NCI-H2196 (cell line): ENCODE data around the gene IPO13.

ENCODE experiments used
- DNase-seq: peaks from one replicate; lab custom pipeline; 2025; ENCODE audit not compliant: unreplicated experiment; lab: John Stamatoyannopoulos, UW

The IPO13 gene

GRCh38 chr1:43946236-43947060 is at the start of gene IPO13:
Gene IPO13, plus strand, starts transcription at chr1:43946950. Its CDS starts 651 bp downstream, at chr1:43947601.
- peak; percentile 96 for DNase-seq

- no peak for DNase-seq
Observed at GRCh38 chr1:43898981-43899380, 47.8 kb upstream of the IPO13 start.

GRCh38 chr1:43900386-43900785 is 46.4 kb upstream of the IPO13 start:
- DNase-seq, result no peak

- DNase-seq, result peak; percentile 9
Observed at GRCh38 chr1:43901196-43901961, 45.4 kb upstream of the IPO13 start.

- DNase-seq, result peak; percentile 68
Observed at GRCh38 chr1:43902058-43902831, 44.5 kb upstream of the IPO13 start.

GRCh38 chr1:43904660-43905551 is 41.8 kb upstream of the IPO13 start:
- no peak for DNase-seq

- DNase-seq, result no peak
Observed at GRCh38 chr1:43908226-43908625, 38.5 kb upstream of the IPO13 start.

GRCh38 chr1:43908858-43909257 is 37.9 kb upstream of the IPO13 start:
- no peak for DNase-seq

GRCh38 chr1:43910343-43910742 is 36.4 kb upstream of the IPO13 start:
- no peak for DNase-seq

- DNase-seq, result no peak
Observed at GRCh38 chr1:43912607-43913006, 34.1 kb upstream of the IPO13 start.

- no peak for DNase-seq
Observed at GRCh38 chr1:43913051-43913501, 33.7 kb upstream of the IPO13 start.

- DNase-seq, result no peak
Observed at GRCh38 chr1:43913666-43914360, 32.9 kb upstream of the IPO13 start.

GRCh38 chr1:43914576-43915525 is 31.9 kb upstream of the IPO13 start:
- DNase-seq, result no peak

- no peak for DNase-seq
Observed at GRCh38 chr1:43919906-43920305, 26.8 kb upstream of the IPO13 start.

GRCh38 chr1:43921022-43921421 is 25.7 kb upstream of the IPO13 start:
- no peak for DNase-seq

- no peak for DNase-seq
Observed at GRCh38 chr1:43924516-43924915, 22.2 kb upstream of the IPO13 start.

- DNase-seq, result no peak
Observed at GRCh38 chr1:43925846-43926245, 20.9 kb upstream of the IPO13 start.

- peak; percentile 30 for DNase-seq
Observed at GRCh38 chr1:43930168-43930948, 16.4 kb upstream of the IPO13 start.
